GM19193 (cell line): ENCODE measurements around the gene STRBP.

Experiments used
- POLR2A ChIP-seq: IDR thresholded peaks from 4 replicates; pipeline ENCODE4 v1.6.1; 2011; ENCODE audit not compliant: insufficient read depth, insufficient read length; ENCODE audit errors: extremely low read depth

The STRBP gene

GRCh38 chr9:123234853-123235252 lies 33.5 kb downstream of the STRBP start:
- no peak for TF ChIP-seq POLR2A

GRCh38 chr9:123232332-123232731 lies 36.1 kb downstream of the STRBP start:
- no peak for TF ChIP-seq POLR2A

GRCh38 chr9:123231421-123231820 lies 37.0 kb downstream of the STRBP start:
- no peak for TF ChIP-seq POLR2A

DNA sequence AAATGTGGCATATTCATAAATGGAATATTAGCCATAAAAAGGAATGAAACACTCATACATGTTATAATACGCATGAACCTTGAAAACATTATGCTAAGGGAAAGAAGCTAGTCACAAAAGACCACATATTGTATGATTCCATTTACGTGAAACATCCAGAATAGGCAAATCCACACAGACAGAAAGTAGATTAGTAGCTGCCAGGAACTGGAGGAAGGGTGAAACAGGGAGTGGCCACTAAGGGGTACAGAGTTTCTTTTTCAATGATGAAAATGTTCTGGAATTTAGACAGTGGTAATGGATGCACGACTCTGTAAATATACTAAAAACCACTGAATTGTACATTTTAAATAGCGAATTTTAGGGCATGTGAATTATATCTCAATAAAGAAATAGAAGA lies 39.4 kb downstream of the STRBP start:
- no peak for TF ChIP-seq POLR2A

- TF ChIP-seq POLR2A: no peak
These were observed 42.4 kb downstream of the STRBP start for GRCh38 chr9:123225995-123226394.

GRCh38 chr9:123225374-123225813 lies 43.0 kb downstream of the STRBP start:
- no peak for TF ChIP-seq POLR2A

GRCh38 chr9:123220127-123220526 lies 48.3 kb downstream of the STRBP start:
- TF ChIP-seq POLR2A: no peak

- no peak for TF ChIP-seq POLR2A
These were observed 49.6 kb downstream of the STRBP start for GRCh38 chr9:123218831-123219230.

- no peak for TF ChIP-seq POLR2A
These were observed 51.2 kb downstream of the STRBP start for GRCh38 chr9:123217128-123217654.

GRCh38 chr9:123216251-123216797 lies 52.1 kb downstream of the STRBP start:
- no peak for TF ChIP-seq POLR2A

GRCh38 chr9:123211081-123211480 lies 57.3 kb downstream of the STRBP start:
- no peak for TF ChIP-seq POLR2A

- no peak for TF ChIP-seq POLR2A
These were observed 59.7 kb downstream of the STRBP start for GRCh38 chr9:123208626-123209174.

- TF ChIP-seq POLR2A: no peak
These were observed 62.3 kb downstream of the STRBP start for GRCh38 chr9:123206065-123206464.

GRCh38 chr9:123201083-123201482 lies 67.3 kb downstream of the STRBP start:
- TF ChIP-seq POLR2A: no peak

GRCh38 chr9:123196124-123196523 lies 72.3 kb downstream of the STRBP start:
- TF ChIP-seq POLR2A: no peak

DNA sequence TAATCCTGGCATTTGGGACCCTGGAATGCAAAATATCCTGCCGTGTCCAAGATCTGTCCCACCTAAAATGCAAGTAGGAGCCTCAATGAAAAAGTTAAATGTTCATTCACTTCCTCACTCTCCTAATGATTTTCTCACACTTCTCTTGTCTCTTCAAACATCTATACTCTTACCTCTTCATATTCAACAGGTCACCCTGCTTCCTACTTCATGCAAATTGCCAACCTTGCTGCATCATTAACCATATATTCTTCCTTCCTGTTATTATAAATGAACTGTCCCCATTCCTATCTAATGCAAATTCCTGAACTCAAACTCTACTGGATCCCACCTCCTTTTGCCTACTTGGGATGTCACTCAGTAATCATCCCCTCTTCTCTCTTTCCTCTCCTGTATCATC lies 74.4 kb downstream of the STRBP start:
- no peak for TF ChIP-seq POLR2A
